K562 (cell line): ENCODE measurements around the gene ADCY5.

Source experiments
- KLF13 ChIP-seq: fragments of 450-650 bp; IDR thresholded peaks from 2 replicates; pipeline ENCODE4 v1.6.1; 2016; ENCODE audit warnings: missing genetic modification characterization, low read depth, mild to moderate bottlenecking, missing compliant biosample characterization, moderate library complexity, borderline replicate concordance
- MTA1 ChIP-seq: fragments of 450-650 bp; IDR thresholded peaks from 2 replicates; pipeline ENCODE4 v1.6.1; 2017; ENCODE audit warnings: borderline replicate concordance
- POLR2A ChIP-seq: fragments of 450-650 bp; conservative IDR thresholded peaks from 2 replicates; pipeline ENCODE4 v1.6.1; 2016
- TCF7 ChIP-seq: sonication (generic); IDR thresholded peaks from 2 replicates; pipeline ENCODE4 v1.6.1; 2016; ENCODE audit warnings: antibody characterized with exemption, borderline replicate concordance
- ZBTB43 ChIP-seq: sonication (generic); formaldehyde crosslinking; IDR thresholded peaks from 2 replicates; pipeline ENCODE4 v1.8.0; 2023; ENCODE audit warnings: mild to moderate bottlenecking, missing genetic modification reagents
- ZFP36 ChIP-seq: fragments of 150-350 bp; IDR thresholded peaks from 2 replicates; pipeline ENCODE4 v1.6.1; 2018; ENCODE audit warnings: low read length, low read depth; ENCODE audit not compliant: partially characterized antibody
- TF ChIP-seq, protein P1 (sequence below), 2 experiments: fragments of 450-650 bp; IDR thresholded peaks; 2 replicates each; pipeline ENCODE4 v1.6.1; 2016

DNA sequence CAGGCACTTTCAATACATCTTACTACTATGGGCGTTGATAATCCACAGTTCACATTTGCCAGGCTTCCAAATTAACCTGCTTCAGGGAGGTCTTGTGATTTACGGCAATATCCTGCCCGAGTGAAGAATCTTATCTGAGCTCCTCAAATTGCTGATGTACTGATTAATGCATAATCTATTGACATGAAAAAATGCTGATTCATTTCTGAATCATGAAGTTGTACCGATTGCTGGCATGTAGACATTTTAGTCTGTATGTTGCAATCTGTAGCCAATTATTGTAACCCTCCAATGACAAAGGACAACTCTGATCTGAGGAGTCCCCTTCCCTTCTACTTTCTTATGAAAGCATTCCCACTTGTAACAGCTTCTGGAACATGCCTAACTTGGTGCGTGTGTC lies 150.0 kb downstream of the ADCY5 start:
- TF ChIP-seq POLR2A: no peak
- no peak for TF ChIP-seq KLF13 (tag)
- TF ChIP-seq, protein P1, sequence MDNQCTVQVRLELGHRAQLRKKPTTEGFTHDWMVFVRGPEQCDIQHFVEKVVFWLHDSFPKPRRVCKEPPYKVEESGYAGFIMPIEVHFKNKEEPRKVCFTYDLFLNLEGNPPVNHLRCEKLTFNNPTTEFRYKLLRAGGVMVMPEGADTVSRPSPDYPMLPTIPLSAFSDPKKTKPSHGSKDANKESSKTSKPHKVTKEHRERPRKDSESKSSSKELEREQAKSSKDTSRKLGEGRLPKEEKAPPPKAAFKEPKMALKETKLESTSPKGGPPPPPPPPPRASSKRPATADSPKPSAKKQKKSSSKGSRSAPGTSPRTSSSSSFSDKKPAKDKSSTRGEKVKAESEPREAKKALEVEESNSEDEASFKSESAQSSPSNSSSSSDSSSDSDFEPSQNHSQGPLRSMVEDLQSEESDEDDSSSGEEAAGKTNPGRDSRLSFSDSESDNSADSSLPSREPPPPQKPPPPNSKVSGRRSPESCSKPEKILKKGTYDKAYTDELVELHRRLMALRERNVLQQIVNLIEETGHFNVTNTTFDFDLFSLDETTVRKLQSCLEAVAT (IDR thresholded peaks at IDR 0.05): no peak
- TF ChIP-seq TCF7: no peak
- TF ChIP-seq ZBTB43 (CRISPR knock-in tag): no peak
- TF ChIP-seq ZFP36: no peak
- no peak for TF ChIP-seq MTA1
